SKM-1 treated with dmso at 0.1 percent for 144 hours (cell line): Measurements from ENCODE around the gene XRN1.

Experiments
- DNase-seq: peaks from one replicate; lab custom pipeline; 2025; ENCODE audit not compliant: unreplicated experiment; lab: John Stamatoyannopoulos, UW

Gene XRN1

DNA sequence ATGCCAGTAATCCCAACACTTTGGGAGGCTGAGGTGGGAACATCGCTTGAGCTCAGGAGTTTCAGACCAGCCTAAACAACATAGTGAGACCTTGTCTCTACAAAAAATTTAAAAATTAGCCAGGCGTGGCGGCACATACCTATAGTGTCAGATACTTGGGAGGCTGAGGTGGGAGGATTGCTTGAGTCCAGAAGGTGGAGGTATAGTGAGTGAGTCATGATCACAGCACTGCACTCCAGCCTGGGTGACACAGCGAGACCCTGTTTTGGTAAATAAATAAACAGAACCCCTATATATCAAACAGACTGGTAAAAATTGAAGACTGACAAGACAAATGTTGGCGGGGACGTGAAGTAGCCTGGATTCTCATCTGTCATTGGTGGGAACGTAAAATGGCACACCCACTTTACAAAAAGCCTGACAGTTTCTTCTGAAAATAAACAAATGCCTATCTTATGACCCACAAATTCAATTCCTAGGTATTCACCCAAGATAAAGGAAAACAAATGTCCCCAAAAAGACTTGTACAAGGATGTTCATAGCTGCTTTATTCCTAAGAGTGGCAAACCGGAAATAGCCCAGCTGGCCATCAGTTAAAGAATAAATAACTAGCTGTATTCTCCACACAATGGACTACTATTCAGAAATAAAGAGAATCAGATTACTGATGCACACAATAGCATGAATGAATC lies 175.5 kb downstream of the XRN1 start:
- DNase-seq = no peak

GRCh38 chr3:142270407-142270806 lies 177.4 kb downstream of the XRN1 start:
- peak; percentile 95 for DNase-seq

GRCh38 chr3:142269767-142270166 lies 178.1 kb downstream of the XRN1 start:
- DNase-seq = no peak

DNA sequence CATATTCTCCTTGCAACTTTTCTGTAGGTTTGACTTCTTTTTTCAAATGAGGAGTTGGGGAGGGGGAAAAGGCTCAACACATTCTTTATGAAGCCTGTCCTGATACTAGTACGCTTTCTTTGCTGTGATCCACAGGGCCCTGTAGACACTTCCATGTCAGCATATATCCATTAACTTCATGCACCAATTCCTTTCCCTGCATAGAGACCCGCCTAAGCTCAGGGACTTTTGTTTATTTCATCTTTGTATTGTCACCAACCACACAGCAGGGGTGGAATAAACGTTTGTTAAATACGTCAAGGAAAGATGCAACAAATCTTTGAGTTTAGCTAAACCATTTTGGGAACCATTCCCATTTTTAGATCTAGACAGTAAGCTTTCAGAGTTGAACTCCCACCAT lies 179.4 kb downstream of the XRN1 start:
- DNase-seq = no peak

- DNase-seq = no peak
Observed at GRCh38 chr3:142267269-142267668, 180.6 kb downstream of the XRN1 start.

GRCh38 chr3:142263112-142263511 lies 184.7 kb downstream of the XRN1 start:
- no peak for DNase-seq

GRCh38 chr3:142259359-142259758 lies 188.5 kb downstream of the XRN1 start:
- no peak for DNase-seq

DNA sequence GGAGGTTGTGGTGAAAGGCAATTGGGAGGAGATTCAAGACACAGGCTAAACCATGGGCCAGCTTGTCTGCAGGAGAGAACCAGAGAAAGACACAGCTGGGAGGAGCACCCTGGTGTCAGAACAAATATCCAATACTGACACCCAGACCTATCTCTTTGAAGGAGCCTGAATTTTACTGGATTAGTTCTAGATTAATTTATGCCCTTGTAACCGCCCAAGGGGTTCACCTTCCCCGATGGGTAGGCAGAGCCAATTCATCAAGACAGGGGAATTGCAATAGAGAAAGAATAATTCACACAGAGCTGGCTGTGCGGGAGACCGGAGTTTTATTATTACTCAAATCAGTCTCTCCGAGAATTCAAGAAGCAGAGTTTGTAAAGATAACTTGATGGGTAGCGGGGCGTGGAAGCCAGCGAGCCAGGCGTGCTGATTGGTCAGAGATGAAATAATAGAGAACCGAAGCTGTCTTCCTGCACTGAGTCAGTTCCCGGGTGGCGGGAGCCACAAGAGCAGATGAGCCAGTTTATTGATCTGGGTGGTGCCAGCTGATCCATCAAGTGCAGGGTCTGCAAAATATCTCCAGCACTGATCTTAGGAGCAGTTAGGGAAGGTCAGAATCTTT lies 191.0 kb downstream of the XRN1 start:
- no peak for DNase-seq
